Peyer's patch (tissue), 4 donors: Measurements from ENCODE around the gene AIPL1. TPM values are rescaled to one million over a fixed set of nuclear protein-coding genes. Genes with fewer than 3 reads are reported as not detected.

ENCODE experiments used
- DNase-seq, 3 donors: peaks; one replicate each; pipeline ENCODE4 v3.0.0-alpha.2; 2017 to 2019
- H3K27ac ChIP-seq, 4 donors: fragments of 200-600 bp; sonication (generic); one replicate each; pipeline ENCODE4 v1.5.1; 2016 to 2019
- H3K27me3 ChIP-seq, 2 donors: fragments of 200-600 bp; sonication (generic); one replicate each; pipeline ENCODE4 v1.5.1; 2019
- H3K36me3 ChIP-seq, 3 donors: fragments of 200-600 bp; sonication (generic); one replicate each; pipeline ENCODE4 v1.5.1; 2016 to 2019
- H3K4me1 ChIP-seq, 4 donors: fragments of 200-600 bp; sonication (generic); one replicate each; pipeline ENCODE4 v1.5.1; 2016 to 2019
- H3K4me3 ChIP-seq, 4 donors: fragments of 200-600 bp; sonication (generic); 1 replicate in 3 of 4; 2 replicates in 1 of 4; pipeline ENCODE4 v1.5.1; 2016 to 2019; ENCODE audit warnings: mild to moderate bottlenecking in 1 of 4
- H3K9me3 ChIP-seq, 4 donors: fragments of 200-600 bp; sonication (generic); one replicate each; pipeline ENCODE4 v1.5.1; 2016 to 2019; ENCODE audit warnings: mild to moderate bottlenecking in 1 of 4
- CTCF ChIP-seq, 6 experiments: fragments of 450-650 bp in 4 of 6; fragments of 200-600 bp in 2 of 6; sonication (generic) in 1 of 6; IDR thresholded peaks; one replicate each; pipeline ENCODE4 v1.5.1; 2017 to 2019; ENCODE audit warnings: antibody characterized with exemption in 6 of 6, mild to moderate bottlenecking in 3 of 6, moderate library complexity in 1 of 6
- POLR2A ChIP-seq, 2 donors: fragments of 450-650 bp; IDR thresholded peaks; one replicate each; pipeline ENCODE4 v1.5.1; 2017; ENCODE audit warnings: antibody characterized with exemption in 2 of 2, mild to moderate bottlenecking in 2 of 2, moderate library complexity in 2 of 2
- total RNA-seq, 4 donors: library from RNA; depleted of rRNA; stranded (reverse); fragments of >200 nt; gene quantifications; one replicate each; pipeline ENCODE4 v1.1.0, GENCODE V29; 2016

AIPL1 gene
- total RNA-seq, 4 donors from 2014 or later: not detected

GRCh38 chr17:6387442-6387841 lies 47.5 kb downstream of the AIPL1 start:
- Histone ChIP-seq H3K4me3 (no peak overlapping the region), H3K27me3 (no peaks in the 10 kb centered on the region), H3K36me3 (no peaks in the 10 kb centered on the region), H3K27ac (no peak overlapping the region), H3K9me3 (no peaks in the 10 kb centered on the region), H3K4me1 (no peaks in the 10 kb centered on the region)
- no peak for DNase-seq
- TF ChIP-seq CTCF (IDR thresholded peaks at IDR 0.05): no peak
- no peak for TF ChIP-seq POLR2A (IDR thresholded peaks at IDR 0.05)

GRCh38 chr17:6386041-6386630 lies 48.8 kb downstream of the AIPL1 start:
- no peak for DNase-seq
- Histone ChIP-seq H3K27me3 (no peaks in the 10 kb centered on the region), H3K9me3 (no peaks in the 10 kb centered on the region), H3K27ac (no peak overlapping the region), H3K36me3 (no peaks in the 10 kb centered on the region), H3K4me1 (no peaks in the 10 kb centered on the region), H3K4me3 (no peak overlapping the region)
- TF ChIP-seq POLR2A (IDR thresholded peaks at IDR 0.05): no peak
- TF ChIP-seq CTCF (IDR thresholded peaks at IDR 0.05): no peak

- H3K4me1 ChIP-seq: no peaks in the 10 kb centered on the region
- H3K27ac ChIP-seq: no peak overlapping the region
- TF ChIP-seq CTCF (IDR thresholded peaks at IDR 0.05): no peak
- TF ChIP-seq POLR2A (IDR thresholded peaks at IDR 0.05): no peak
- H3K27me3 ChIP-seq: no peaks in the 10 kb centered on the region
- DNase-seq: no peak
- no peaks in the 10 kb centered on the region for H3K9me3 ChIP-seq
- H3K36me3 ChIP-seq: no peaks in the 10 kb centered on the region
- H3K4me3 ChIP-seq: no peak overlapping the region
These were observed 50.4 kb downstream of the AIPL1 start for GRCh38 chr17:6384481-6384880.

- DNase-seq: no peak
- no peak for TF ChIP-seq POLR2A (IDR thresholded peaks at IDR 0.05)
- Histone ChIP-seq H3K4me3 (no peak overlapping the region), H3K4me1 (no peaks in the 10 kb centered on the region), H3K36me3 (no peaks in the 10 kb centered on the region), H3K27ac (no peak overlapping the region), H3K27me3 (no peaks in the 10 kb centered on the region), H3K9me3 (no peaks in the 10 kb centered on the region)
These were observed 53.1 kb downstream of the AIPL1 start for GRCh38 chr17:6381526-6382465.

- Histone ChIP-seq H3K4me3 (no peak overlapping the region), H3K27me3 (no peaks in the 10 kb centered on the region), H3K27ac (no peak overlapping the region), H3K4me1 (no peaks in the 10 kb centered on the region), H3K36me3 (no peaks in the 10 kb centered on the region), H3K9me3 (no peaks in the 10 kb centered on the region)
- DNase-seq: no peak
- TF ChIP-seq CTCF (IDR thresholded peaks at IDR 0.05) (no peak), POLR2A (IDR thresholded peaks at IDR 0.05) (no peak)
These were observed 53.9 kb downstream of the AIPL1 start for GRCh38 chr17:6380915-6381438.

GRCh38 chr17:6377906-6378305 lies 57.0 kb downstream of the AIPL1 start:
- H3K27ac ChIP-seq: no peak overlapping the region
- H3K4me1 ChIP-seq: no peaks in the 10 kb centered on the region
- TF ChIP-seq CTCF (IDR thresholded peaks at IDR 0.05) (no peak), POLR2A (IDR thresholded peaks at IDR 0.05) (no peak)
- no peak overlapping the region for H3K4me3 ChIP-seq
- no peaks in the 10 kb centered on the region for H3K36me3 ChIP-seq
- no peaks in the 10 kb centered on the region for H3K9me3 ChIP-seq
- DNase-seq: no peak
- H3K27me3 ChIP-seq: no peaks in the 10 kb centered on the region
